Gastroesophageal sphincter (tissue), 4 donors: ENCODE data around the gene LYPLAL1. TPM values are rescaled to one million over a fixed set of nuclear protein-coding genes. Genes with fewer than 3 reads are reported as not detected.

Experiments used
- ATAC-seq: fragments of 150-250 bp; one replicate; pipeline ENCODE4 v1.9.1; 2016; ENCODE audit warnings: mild to moderate bottlenecking, moderate library complexity
- H3K27ac ChIP-seq, 4 donors: fragments of 200-600 bp; sonication (generic) in 3 of 4; 1 replicate in 3 of 4; 2 replicates in 1 of 4; pipeline ENCODE4 v1.5.1; 2016 to 2019
- H3K27me3 ChIP-seq: fragments of 200-600 bp; sonication (generic); one replicate; pipeline ENCODE4 v1.5.1; 2019
- H3K36me3 ChIP-seq, 2 donors: fragments of 200-600 bp; sonication (generic); one replicate each; pipeline ENCODE4 v1.5.1; 2019; ENCODE audit warnings: control low read depth in 1 of 2
- H3K4me1 ChIP-seq, 3 donors: fragments of 200-600 bp; sonication (generic); 1 replicate in 2 of 3; 2 replicates in 1 of 3; pipeline ENCODE4 v1.5.1; 2016 to 2019; ENCODE audit warnings: control low read depth in 2 of 3
- H3K4me3 ChIP-seq, 2 donors: fragments of 200-600 bp; sonication (generic); one replicate each; pipeline ENCODE4 v1.5.1; 2019; ENCODE audit warnings: mild to moderate bottlenecking in 1 of 2, moderate library complexity in 1 of 2
- H3K9me3 ChIP-seq, 3 donors: fragments of 200-600 bp; sonication (generic); one replicate each; pipeline ENCODE4 v1.5.1; 2017 to 2019; ENCODE audit warnings: control low read depth in 2 of 3
- CTCF ChIP-seq, 4 experiments: fragments of 200-600 bp in 2 of 4; fragments of 450-650 bp in 2 of 4; sonication (generic) in 1 of 4; IDR thresholded peaks; one replicate each; pipeline ENCODE4 v1.5.1; 2017 to 2019; ENCODE audit warnings: antibody characterized with exemption in 4 of 4, mild to moderate bottlenecking in 2 of 4, moderate library complexity in 2 of 4
- EP300 ChIP-seq: sonication (generic); formaldehyde crosslinking; IDR thresholded peaks from one replicate; pipeline ENCODE4 v1.6.1; 2017; ENCODE audit warnings: antibody characterized with exemption, mild to moderate bottlenecking
- POLR2A ChIP-seq, 2 donors: fragments of 450-650 bp; IDR thresholded peaks; one replicate each; pipeline ENCODE4 v1.6.1; 2017; ENCODE audit warnings: antibody characterized with exemption in 2 of 2, mild to moderate bottlenecking in 2 of 2, moderate library complexity in 1 of 2
- POLR2AphosphoS5 ChIP-seq: sonication (generic); formaldehyde crosslinking; IDR thresholded peaks from one replicate; pipeline ENCODE4 v1.6.1; 2017; ENCODE audit warnings: antibody characterized with exemption
- WGBS, 2 donors: methylation state at CpG; one replicate each; pipeline ENCODE4 v1.1.5; 2018; ENCODE audit warnings: low coverage in 1 of 2; 5-methylcytosine and 5-hydroxymethylcytosine counted together
- total RNA-seq, 4 donors: library from RNA; depleted of rRNA; stranded (reverse); fragments of >200 nt; gene quantifications; one replicate each; pipeline ENCODE4 v1.1.0, GENCODE V29; 2016

The LYPLAL1 gene
- 10 to 100 TPM; 16.3 to 29.5 (median 18.5) TPM for total RNA-seq

- Histone ChIP-seq H3K4me1 (peaks cover 3 to 56% (median 4%) of the 10 kb centered on the region in 3 donors), H3K4me3 (peak within 1 kb of the TSS; percentile 75 to 87), H3K27me3 (no peaks in the 10 kb centered on the region), H3K9me3 (no peaks in the 10 kb centered on the region), H3K27ac (peak within 1 kb of the TSS; percentile 88 to 98 (median 92)), H3K36me3 (no peaks in the 10 kb centered on the region)
- TF ChIP-seq POLR2A (IDR thresholded peaks at IDR 0.05): peak; percentile 75 to 89
- peak; percentile 93 for TF ChIP-seq POLR2AphosphoS5
- TF ChIP-seq CTCF (IDR thresholded peaks at IDR 0.05): peak in 2 of 4 experiments; percentile 24 to 44
- TF ChIP-seq EP300: no peak
- peak; percentile 96 for ATAC-seq
- 1 to 3% methylated on average over 12 to 14 of the region's 48 CpGs for WGBS, 2 donors
Measured at GRCh38 chr1:219173758-219174459, at the start of gene LYPLAL1. Gene LYPLAL1 (plus strand): TSS chr1:219173878. CDS start chr1:219173891, 13 bp downstream.

DNA sequence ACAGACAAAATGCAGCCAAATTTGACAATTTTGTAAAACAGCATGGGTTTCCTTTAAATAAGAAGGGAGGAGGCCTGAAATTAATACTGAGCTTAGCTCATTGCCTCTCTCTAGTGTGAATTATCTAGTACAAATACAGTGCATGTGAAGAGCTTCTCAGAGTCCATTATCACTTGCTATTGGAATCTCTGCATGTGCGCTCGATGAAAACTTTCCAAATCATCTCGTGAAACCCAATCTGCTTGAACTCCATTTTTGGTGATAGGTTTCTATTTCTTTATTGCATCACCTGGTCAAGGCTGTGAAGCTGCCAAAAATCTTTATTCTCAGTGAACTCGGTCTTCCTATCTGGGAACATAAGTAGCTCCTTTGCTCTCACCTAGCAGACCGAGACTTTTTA lies 49.5 kb upstream of the LYPLAL1 start:
- H3K27me3 ChIP-seq: no peaks in the 10 kb centered on the region
- no peaks in the 10 kb centered on the region for H3K4me1 ChIP-seq
- TF ChIP-seq POLR2A (IDR thresholded peaks at IDR 0.05) (no peak), CTCF (IDR thresholded peaks at IDR 0.05) (no peak)
- ATAC-seq: no peak
- 84 to 86% methylated on average over 5 of the region's 5 CpGs for WGBS, 2 donors
- H3K4me3 ChIP-seq: no peak overlapping the region
- H3K27ac ChIP-seq: no peak overlapping the region
- no peaks in the 10 kb centered on the region for H3K9me3 ChIP-seq
- no peaks in the 10 kb centered on the region for H3K36me3 ChIP-seq

GRCh38 chr1:219125342-219125741 lies 48.3 kb upstream of the LYPLAL1 start:
- WGBS, 2 donors: 94 to 100% methylated on average over 2 to 4 of the region's 4 CpGs
- H3K4me3 ChIP-seq: no peak overlapping the region

DNA sequence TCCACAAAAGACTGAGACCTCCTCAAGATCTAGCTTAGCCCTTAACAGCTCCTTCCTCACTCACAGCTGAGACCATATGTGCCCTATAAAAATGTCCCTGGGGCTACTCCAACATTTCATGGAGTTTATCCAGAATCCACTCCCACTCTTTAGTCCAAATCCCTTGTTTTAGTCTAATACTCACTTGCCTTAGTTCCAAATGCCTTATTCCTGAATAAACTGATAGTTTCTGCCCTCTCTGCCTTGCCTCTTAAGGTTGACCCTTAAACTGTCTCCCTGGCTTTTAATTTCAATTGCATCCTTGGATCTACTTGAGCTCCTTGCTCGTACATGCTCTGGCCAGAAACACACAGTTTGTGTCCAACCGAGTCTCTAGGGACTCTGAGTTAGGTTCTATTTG lies 47.3 kb upstream of the LYPLAL1 start:
- H3K4me3 ChIP-seq: no peak overlapping the region
- H3K27ac ChIP-seq: no peak overlapping the region
- no peak for ATAC-seq

More at GRCh38 chr1:219125342-219125741, 48.3 kb upstream of the LYPLAL1 start:
- Histone ChIP-seq H3K36me3 (no peaks in the 10 kb centered on the region), H3K4me1 (no peaks in the 10 kb centered on the region), H3K27ac (no peak overlapping the region), H3K27me3 (no peaks in the 10 kb centered on the region), H3K9me3 (no peaks in the 10 kb centered on the region)
- ATAC-seq: no peak
- TF ChIP-seq POLR2AphosphoS5 (no peak), CTCF (IDR thresholded peaks at IDR 0.05) (no peak), POLR2A (IDR thresholded peaks at IDR 0.05) (no peak), EP300 (no peak)

More for the DNA sequence above, 47.3 kb upstream of the LYPLAL1 start:
- H3K9me3 ChIP-seq: no peaks in the 10 kb centered on the region
- no peaks in the 10 kb centered on the region for H3K36me3 ChIP-seq
- no peaks in the 10 kb centered on the region for H3K27me3 ChIP-seq
- no peaks in the 10 kb centered on the region for H3K4me1 ChIP-seq
- WGBS, 2 donors: 42 to 94% methylated on average over 2 of the region's 2 CpGs
- TF ChIP-seq EP300 (no peak), POLR2AphosphoS5 (no peak), CTCF (IDR thresholded peaks at IDR 0.05) (no peak), POLR2A (IDR thresholded peaks at IDR 0.05) (no peak)
